ENCODE measurements around the gene PDE1A.

The PDE1A gene

DNA sequence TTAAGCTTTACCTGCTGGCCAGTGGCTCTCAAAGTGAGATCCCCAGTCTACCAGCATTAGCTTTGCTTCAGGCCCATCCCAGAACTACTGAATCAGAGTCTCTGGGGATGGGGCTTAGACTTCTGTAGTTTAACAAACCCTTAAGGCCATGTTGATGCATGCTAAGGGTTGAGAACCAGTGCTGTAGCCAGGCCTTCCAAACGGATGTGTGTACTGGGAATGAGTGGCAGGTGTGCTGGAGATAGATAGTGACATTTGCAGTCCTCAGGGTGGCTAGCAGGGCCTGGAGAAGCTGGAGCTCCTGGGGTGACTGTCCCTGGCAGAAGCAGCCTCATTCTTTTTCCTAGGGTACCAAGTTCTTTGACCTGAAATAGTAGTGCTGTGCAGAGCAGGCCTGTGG lies 292.6 kb downstream of the PDE1A start:
- ChIA-PET CTCF (interaction anchor here (0.6 kb wide), 1 partner anchor 24 kb away, joined by 3 read pairs; no protein-coding TSS in a partner anchor), POLR2A (no interaction called here)
- TF ChIP-seq ZNF341 (tag by site-specific recombination; IDR thresholded peaks at IDR 0.05; ENCODE audit: low read depth) (no peak), ZNF830 (tag by site-specific recombination; IDR thresholded peaks at IDR 0.05; ENCODE audit: low read depth) (no peak), ZNF596 (tag by site-specific recombination; IDR thresholded peaks at IDR 0.05) (no peak), ZNF677 (tag by site-specific recombination; IDR thresholded peaks at IDR 0.05) (no peak)

DNA sequence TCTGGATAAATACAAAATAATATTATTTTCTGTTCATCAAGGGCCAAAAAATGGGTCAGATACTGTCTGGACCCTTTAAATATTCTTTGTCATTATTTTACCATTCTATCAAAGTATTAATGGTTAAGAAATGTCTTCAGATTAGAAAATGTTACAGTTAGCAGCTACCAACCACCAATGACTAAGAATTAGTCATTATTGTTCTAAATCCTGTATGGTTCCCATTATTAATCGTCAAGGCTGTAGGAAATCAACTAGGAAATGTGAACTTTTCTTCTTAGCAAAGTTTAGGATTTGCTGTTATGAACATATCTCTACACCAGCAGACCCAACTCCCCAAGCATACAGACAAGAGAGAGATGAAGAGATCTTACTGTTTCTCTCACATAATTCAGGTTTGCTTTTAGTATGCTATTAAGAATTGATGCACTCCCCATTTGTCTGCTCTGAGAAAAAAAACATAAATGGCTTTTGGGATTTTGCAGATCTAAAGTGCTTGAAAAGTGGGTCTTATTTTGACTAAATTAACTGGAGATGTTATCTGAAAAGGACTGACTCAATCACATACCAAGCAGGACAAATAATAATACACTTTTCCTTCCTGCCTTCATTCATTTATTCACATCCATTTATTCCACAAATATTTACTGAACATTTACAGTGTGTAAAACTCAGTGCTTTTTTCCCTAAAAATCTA lies 293.5 kb downstream of the PDE1A start:
- CTCF ChIA-PET: interaction anchor here (1.0 to 1.1 kb wide), 2 partner anchors 22 to 392 kb away, joined by 4 to 5 read pairs; no protein-coding TSS in a partner anchor
- POLR2A ChIA-PET: no interaction called here
- H3K27ac ChIP-seq (ENCODE audit: extremely low read depth, low read depth, low read length): no peak overlapping the region
- H3K9me3 ChIP-seq (ENCODE audit: control insufficient read depth, insufficient read depth, low read depth, low read length): no peaks in the 10 kb centered on the region
- no peaks in the 10 kb centered on the region for H3K36me3 ChIP-seq (ENCODE audit: control insufficient read depth in 2 of 2, insufficient read depth in 1 of 2, low read length in 2 of 2)
- H3K4me3 ChIP-seq (ENCODE audit: low read depth, low read length): no peak overlapping the region
- H3K4me1 ChIP-seq (ENCODE audit: control insufficient read depth, insufficient read depth, low read length): no peaks in the 10 kb centered on the region
- TF ChIP-seq PRDM2 (tag by site-specific recombination; IDR thresholded peaks at IDR 0.05; ENCODE audit: borderline replicate concordance) (no peak), TRIM28 (IDR thresholded peaks at IDR 0.05; ENCODE audit: borderline replicate concordance, low read length) (no peak), ZNF146 (tag by site-specific recombination; IDR thresholded peaks at IDR 0.05) (no peak), ZNF354C (tag by site-specific recombination; IDR thresholded peaks at IDR 0.05; ENCODE audit: borderline replicate concordance, low read depth) (no peak), OSR2 (tag by site-specific recombination; IDR thresholded peaks at IDR 0.05) (no peak), MEIS1 (CRISPR knock-in tag; IDR thresholded peaks at IDR 0.05; ENCODE audit: borderline replicate concordance) (no peak), ZNF792 (tag by site-specific recombination; IDR thresholded peaks at IDR 0.05) (no peak), GLI2 (tag by site-specific recombination; IDR thresholded peaks at IDR 0.05; ENCODE audit: borderline replicate concordance, low read depth) (no peak), SP7 (tag by site-specific recombination; IDR thresholded peaks at IDR 0.05) (no peak), ZNF555 (tag by site-specific recombination; conservative IDR thresholded peaks at IDR 0.05) (no peak), KLF7 (tag by site-specific recombination; IDR thresholded peaks at IDR 0.05; ENCODE audit: borderline replicate concordance) (no peak), ZNF174 (tag by site-specific recombination; IDR thresholded peaks at IDR 0.05) (no peak), CTCF (tag by site-specific recombination; IDR thresholded peaks at IDR 0.05) (no peak)
- TF ChIP-seq, protein P1, sequence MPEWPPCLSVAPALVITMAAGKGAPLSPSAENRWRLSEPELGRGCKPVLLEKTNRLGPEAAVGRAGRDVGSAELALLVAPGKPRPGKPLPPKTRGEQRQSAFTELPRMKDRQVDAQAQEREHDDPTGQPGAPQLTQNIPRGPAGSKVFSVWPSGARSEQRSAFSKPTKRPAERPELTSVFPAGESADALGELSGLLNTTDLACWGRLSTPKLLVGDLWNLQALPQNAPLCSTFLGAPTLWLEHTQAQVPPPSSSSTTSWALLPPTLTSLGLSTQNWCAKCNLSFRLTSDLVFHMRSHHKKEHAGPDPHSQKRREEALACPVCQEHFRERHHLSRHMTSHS (tag by site-specific recombination; IDR thresholded peaks at IDR 0.05): no peak
- TF ChIP-seq, protein P2, sequence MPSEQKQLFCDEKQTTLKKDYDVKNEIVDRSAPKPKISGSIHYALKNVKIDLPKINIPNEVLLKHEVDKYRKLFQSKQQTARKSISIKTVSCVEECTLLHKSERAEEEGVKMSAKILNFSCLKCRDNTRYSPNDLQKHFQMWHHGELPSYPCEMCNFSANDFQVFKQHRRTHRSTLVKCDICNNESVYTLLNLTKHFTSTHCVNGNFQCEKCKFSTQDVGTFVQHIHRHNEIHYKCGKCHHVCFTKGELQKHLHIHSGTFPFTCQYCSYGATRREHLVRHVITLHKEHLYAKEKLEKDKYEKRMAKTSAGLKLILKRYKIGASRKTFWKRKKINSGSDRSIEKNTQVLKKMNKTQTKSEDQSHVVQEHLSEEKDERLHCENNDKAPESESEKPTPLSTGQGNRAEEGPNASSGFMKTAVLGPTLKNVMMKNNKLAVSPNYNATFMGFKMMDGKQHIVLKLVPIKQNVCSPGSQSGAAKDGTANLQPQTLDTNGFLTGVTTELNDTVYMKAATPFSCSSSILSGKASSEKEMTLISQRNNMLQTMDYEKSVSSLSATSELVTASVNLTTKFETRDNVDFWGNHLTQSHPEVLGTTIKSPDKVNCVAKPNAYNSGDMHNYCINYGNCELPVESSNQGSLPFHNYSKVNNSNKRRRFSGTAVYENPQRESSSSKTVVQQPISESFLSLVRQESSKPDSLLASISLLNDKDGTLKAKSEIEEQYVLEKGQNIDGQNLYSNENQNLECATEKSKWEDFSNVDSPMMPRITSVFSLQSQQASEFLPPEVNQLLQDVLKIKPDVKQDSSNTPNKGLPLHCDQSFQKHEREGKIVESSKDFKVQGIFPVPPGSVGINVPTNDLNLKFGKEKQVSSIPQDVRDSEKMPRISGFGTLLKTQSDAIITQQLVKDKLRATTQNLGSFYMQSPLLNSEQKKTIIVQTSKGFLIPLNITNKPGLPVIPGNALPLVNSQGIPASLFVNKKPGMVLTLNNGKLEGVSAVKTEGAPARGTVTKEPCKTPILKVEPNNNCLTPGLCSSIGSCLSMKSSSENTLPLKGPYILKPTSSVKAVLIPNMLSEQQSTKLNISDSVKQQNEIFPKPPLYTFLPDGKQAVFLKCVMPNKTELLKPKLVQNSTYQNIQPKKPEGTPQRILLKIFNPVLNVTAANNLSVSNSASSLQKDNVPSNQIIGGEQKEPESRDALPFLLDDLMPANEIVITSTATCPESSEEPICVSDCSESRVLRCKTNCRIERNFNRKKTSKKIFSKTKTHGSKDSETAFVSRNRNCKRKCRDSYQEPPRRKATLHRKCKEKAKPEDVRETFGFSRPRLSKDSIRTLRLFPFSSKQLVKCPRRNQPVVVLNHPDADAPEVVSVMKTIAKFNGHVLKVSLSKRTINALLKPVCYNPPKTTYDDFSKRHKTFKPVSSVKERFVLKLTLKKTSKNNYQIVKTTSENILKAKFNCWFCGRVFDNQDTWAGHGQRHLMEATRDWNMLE (tag by site-specific recombination; conservative IDR thresholded peaks at IDR 0.05; ENCODE audit: low read depth): no peak

More for the DNA sequence above, 292.6 kb downstream of the PDE1A start:
- no peaks in the 10 kb centered on the region for H3K36me3 ChIP-seq (ENCODE audit: control insufficient read depth in 2 of 2, insufficient read depth in 1 of 2, low read length in 2 of 2)
- H3K27ac ChIP-seq (ENCODE audit: extremely low read depth, low read depth, low read length): no peak overlapping the region
- H3K9me3 ChIP-seq (ENCODE audit: control insufficient read depth, insufficient read depth, low read depth, low read length): no peaks in the 10 kb centered on the region
- no peaks in the 10 kb centered on the region for H3K4me1 ChIP-seq (ENCODE audit: control insufficient read depth, insufficient read depth, low read length)
- H3K4me3 ChIP-seq (ENCODE audit: low read depth, low read length): no peak overlapping the region
